ENCODE data around the gene SHFL.
A peak's percentile ranks its signal among the peaks of the same experiment; 100 is the strongest.

SHFL gene

DNA sequence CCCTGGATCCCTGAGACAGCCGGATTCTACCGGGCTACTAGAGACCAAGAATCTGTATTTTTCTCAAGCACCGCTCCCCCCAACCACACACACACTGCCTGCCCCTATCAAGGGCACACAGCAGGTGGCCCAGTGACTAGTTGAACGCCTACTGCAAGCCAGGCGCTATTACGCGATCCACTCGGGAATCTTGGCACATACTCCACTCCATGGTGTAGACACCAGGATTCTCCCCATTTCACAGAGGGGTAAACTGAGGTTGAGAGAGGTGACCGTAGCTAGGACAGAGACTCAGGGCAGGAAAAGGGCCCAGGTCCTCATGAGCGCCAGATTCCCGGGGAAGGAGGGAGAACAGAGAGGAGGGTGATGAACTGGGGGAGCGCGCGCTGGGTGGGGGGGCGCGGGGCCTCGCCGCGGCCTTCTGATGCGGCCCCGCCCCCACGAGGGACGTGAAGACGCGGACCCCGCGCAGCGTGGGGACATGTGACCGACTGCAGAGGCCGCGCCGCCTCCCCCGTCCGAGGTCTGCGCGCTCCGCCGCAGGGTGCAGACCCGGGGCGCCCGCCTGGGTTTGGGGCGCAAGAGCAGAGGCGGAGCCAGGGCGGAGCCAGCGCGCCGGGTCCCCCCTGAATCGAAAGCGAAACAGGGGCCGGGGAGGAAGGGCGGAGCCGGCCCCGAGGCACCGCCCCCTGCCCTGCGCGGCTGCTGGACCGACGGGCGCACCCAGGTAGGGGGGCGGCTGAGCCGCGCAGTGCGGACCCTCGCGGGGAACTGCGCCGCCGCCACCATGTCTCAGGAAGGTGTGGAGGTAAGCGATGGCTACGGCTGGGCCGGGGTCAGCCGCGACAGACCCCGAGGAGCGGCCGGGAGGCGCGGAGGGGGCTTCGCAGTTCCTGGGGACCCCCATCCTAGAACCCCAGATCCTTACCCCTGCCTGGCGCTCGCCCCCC is at the start of gene SHFL:
Gene SHFL, plus strand, starts transcription at position 677 of the 950 bp plus-strand sequence. Its CDS starts 111 bp downstream, at position 788.
- DNase-seq, result peak; percentile 80

GRCh38 chr19:10036601-10037071 is 49.5 kb upstream of the SHFL start:
- DNase-seq, result no peak

- no peak for DNase-seq
Measured at GRCh38 chr19:10037367-10037766, 48.8 kb upstream of the SHFL start.

- DNase-seq, result no peak
Measured at GRCh38 chr19:10037809-10038208, 48.3 kb upstream of the SHFL start.

GRCh38 chr19:10043286-10043927 is 42.7 kb upstream of the SHFL start:
- DNase-seq, result no peak

- no peak for DNase-seq
Measured at GRCh38 chr19:10044390-10044789, 41.7 kb upstream of the SHFL start.

DNA sequence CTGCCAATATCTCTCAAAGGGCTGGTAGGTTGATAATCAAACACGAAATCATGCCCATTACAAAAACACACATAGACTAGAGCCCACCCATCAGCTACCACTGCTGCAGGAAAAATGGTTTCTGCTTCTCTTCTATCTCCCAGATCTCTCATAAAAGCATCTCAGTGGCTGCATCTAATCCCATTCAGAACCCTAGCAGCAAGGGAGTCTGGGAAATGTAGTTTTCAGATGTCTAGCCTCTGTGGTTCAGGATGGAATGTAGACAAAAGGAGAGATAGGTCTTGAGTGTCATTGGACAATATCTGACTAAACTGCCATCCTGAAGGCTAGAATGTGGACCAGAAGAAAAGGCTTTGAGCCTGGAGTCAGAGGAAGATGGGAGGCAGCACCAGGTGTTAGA is 40.7 kb upstream of the SHFL start:
- DNase-seq, result no peak

DNA sequence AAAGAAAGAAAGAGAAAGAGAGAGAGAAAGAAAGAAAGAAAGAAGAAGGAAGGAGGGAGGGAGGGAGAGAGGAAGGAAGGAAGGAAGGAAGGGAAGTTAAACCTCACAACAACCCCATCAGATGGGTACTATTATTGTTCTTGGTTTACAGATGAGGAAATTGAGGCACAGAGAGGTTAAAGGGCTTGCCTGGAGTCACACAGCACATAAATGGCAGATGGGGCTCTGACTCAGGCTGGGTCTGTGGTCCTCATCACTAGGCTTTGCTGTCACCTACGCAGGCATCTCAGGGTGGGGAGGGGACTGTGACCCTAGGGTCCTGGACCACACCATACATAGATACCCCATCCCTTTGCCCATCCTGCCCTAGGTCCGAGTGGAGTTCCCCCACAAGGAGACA is 36.5 kb upstream of the SHFL start:
- no peak for DNase-seq

GRCh38 chr19:10052602-10053360 is 33.3 kb upstream of the SHFL start:
- no peak for DNase-seq

DNA sequence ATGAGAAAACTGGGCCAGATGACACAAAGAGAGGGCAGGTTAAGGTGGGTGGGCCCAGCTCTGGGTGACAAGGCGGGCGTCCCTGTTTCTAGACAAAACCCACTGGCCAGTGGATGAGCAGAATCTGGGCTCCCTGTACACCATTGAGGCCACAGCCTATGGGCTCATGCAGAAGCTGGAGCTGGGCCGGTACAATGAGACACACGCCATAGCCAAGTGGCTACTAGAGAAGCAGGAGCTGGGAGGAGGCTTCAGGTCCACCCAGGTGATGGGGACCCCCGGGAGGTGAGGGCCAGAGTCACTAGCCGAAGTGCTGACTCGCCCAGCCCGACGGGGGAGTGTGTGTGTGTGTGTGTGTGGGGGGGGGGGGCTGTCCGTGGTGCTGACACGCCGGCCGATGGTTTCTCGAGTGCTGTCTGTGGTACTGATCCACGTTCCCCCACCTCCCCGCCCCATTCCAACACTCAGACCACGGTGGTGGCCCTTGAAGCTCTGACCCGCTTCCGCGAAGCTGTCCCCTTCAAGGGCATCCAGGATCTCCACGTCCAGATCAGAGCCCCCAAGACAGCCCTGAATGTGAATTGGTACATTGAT is 24.3 kb upstream of the SHFL start:
- DNase-seq, result no peak

DNA sequence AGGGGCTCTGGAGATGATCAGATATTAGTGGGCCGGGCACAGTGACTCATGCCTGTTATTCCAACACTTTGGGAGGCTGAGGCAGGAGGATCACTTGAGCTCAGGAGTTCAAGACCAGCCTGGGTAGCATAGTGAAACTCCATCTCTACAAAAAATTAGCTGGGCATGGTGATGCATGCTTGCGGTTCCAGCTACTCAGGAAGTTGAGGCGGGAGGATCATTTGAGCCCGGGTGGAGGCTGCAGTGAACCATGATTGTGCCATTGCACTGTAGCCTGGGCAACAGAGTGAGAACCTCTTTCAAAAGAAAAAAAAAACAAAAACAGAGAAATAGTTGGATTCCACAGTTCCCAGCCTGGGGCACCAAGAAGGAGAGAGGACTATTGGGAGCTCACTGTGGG is 17.9 kb upstream of the SHFL start:
- no peak for DNase-seq

- no peak for DNase-seq
Measured at GRCh38 chr19:10069046-10069445, 17.1 kb upstream of the SHFL start.

DNA sequence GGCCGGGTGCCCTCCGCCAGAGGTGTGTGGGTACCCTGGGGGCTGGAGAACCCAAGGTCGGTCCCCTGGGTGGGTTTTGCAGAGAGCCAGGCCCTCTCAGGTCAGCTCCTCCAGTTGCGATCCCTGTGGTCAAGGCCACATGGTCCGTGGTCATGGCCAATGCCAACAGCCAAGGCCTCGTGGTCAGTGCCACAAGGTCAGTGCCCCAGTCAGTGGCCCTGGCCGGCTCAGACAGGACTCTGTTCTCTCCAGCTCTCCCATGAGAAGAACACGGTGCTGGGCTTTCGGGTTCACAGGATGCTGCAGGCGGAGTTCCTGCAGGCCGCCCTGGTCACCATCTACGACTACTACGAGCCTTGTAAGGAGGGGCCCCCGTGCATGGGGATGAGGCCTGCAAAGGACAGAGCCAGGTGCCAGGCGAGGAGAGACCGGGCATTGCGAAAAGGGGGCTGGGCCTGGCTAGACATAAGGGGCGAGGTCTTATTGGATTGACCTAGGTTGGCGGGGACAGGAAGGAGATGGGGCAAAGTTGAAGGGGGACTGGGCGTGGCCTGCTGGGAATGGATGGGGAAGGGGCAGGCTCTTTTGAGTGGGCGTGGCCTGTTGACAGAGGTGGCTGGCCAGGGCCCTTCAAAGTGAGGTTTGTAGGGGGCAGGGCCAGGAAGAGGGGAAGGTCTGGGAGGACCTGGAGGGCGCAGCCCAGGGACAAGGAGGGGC is 15.2 kb upstream of the SHFL start:
- no peak for DNase-seq

DNA sequence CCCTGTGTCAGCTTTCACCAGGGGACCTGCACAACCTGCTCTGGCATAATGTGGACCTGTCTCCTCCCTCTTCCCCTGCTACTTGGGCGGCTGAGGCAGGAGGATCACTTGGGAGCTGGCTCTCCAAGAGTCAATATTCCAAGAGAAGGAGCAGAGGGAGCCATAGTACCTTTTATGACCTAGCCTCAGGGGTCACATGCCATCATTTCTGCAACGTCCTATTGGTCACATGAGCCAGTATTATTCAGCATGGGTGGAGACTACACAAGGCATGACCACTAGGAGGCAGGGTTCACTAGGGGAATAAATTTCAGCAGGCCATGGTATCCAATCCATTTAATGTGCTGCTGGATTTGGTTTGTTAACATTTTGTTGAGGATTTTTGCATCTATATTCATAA is 12.0 kb upstream of the SHFL start:
- peak; percentile 36 for DNase-seq

DNA sequence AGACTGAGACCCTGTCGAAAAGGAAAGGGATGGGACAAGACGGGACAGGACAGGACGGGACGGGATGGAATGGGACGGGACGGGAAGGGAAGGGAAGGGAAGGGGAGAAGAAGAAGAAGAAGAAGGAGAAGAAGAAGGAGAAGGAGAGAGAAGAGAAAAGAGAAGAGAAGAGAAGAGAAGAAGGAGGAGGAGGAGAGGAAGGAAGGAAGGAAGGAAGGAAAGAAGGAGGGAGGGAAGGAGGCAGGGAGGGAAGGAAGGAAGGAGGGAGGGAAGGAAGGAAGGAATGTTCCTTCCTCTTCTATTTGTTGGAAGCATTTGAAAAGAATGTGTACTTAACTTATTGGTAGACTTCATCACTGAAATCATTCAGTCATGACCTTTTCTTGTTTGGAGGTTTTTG is 9.6 kb upstream of the SHFL start:
- DNase-seq, result no peak

DNA sequence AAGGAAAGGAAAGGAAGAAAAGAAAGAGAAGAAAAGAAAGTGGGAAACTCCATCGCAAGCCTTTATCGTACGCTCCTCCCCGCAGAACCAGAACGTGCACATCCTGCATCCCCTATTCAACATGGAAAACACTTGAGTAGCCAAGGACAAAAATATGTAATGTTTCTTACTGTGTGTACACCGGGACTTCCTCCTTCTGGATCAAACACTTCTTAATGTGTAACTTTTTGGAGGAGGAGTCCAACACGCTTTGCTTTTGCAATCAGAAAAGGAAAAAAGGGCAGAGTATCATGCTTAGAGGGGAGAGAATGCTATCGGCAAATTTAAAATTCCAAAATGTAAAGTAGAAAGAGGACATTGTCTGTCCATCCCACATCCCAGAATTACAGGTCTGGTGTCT is 7.8 kb upstream of the SHFL start:
- DNase-seq, result no peak

- no peak for DNase-seq
Measured at GRCh38 chr19:10079031-10079453, 7.1 kb upstream of the SHFL start.

DNA sequence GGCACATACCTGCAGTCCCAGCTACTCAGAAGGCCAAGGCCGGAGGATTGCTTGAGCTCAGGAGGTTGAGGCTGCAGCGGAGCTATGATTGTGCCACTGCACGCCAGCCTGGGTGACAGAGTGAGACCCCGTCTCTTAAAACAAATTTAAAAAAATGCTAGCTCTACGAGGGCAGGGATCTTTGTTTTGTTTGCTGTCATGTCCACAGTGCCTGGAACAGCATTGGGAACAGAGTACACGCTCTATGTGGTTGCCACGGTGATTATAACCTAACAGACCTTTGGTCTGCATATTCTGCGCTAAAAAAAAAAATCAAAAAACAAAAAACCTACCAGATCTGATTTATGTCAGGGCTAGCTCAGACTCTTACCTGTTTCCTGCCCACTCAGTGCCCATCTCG is 2.2 kb upstream of the SHFL start:
- DNase-seq, result no peak

GRCh38 chr19:10084803-10085202 is 1.3 kb upstream of the SHFL start:
- DNase-seq, result no peak

DNA sequence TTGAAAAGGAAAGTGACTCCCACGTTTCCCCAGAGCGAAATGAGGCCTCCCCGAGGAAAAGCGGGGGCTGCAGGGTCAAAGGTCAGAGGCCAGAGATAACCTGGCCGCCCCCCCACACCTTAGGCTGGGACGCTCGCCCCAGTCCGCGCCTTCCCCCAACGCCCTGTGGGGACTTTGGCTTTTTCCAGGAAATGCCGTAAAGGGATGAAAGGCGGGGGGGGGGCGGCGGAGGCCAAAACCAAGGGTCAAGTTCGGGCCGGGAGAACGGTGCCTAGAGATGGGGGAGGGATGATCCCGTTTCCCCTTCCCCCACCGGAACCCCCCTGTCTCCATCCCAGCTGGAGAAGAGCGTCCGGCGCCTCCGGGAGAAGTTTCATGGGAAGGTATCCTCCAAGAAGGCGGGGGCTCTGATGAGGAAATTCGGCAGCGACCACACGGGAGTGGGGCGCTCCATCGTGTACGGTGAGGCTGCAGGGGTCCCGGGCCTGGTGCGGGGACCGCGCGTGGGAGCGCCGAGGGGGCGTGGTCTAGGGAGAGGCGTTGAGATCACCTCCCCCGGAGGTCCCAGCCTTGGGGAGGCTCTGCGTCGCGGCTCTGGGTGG is 575 bp downstream of the SHFL start:
- DNase-seq, result peak; percentile 53

GRCh38 chr19:10087296-10088061 is 1.4 kb downstream of the SHFL start:
- DNase-seq, result no peak

Measured in stimulated activated CD4-positive, alpha-beta T cell treated with anti-CD3 and anti-CD28 coated beads, Interleukin-4, amount 100 ng/mL, for 1 hour (primary cell).